Measurements from ENCODE around the gene TTPAL.

The TTPAL gene

DNA sequence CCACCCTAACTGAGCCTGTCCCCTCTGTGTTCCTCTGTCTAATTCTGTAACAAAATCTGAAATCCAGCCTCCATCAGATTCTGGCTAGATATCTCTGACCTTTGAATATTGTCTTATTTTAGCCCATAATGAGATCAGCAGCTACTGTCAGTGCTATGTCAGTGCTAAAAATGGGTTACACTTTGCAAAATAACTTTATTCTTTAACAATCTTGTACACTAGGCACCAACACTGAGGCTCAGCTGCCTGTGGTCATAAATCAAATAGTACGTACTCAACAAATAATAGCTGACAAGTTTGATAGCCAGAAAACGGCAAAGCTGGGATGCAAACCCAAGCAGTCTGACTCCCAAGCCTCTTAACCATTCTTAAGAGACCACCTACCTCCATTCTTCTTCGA, 22.1 kb downstream of the TTPAL start:
- no peak for DNase-seq (ENCODE audit: low read depth in 2 of 2)

DNA sequence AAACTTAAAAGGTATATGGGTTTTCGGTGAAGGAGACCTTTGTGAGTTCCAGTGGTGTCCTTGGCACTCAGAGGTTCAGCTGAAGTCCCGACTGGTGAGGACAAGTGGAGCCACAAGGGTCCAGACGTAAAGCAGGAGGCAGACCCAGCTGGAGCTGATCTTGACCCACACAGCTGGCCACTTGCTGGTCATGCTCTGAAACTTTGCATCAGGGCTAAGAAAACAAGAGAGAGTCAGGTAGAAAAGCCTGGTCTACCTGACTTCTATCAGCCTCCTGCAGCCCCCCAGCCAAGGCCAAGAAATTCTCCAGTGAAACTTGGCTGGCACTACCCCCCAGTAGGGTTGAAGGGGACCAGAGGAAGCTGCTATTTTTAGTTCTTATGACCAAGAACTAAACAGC, 24.5 kb downstream of the TTPAL start:
- DNase-seq (ENCODE audit: low read depth in 2 of 2) = no peak

DNA sequence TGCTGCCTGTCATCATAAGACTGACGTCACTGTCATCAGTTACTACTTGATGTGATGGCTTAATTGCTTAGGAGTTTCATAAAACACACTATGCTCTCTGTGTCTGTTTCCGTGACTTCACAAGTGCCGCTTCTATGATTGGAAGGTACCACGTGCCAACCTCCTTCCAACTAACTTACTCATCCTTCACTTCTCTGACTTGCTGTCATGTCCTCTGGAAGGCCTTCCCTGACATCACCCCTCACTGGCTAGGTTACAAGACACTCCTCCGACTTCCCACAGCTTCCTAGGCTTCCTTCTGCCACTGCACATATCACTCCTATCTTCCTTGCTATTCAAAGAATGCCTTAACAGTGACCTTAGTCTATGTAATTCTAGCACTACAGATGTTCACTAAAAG, 25.8 kb downstream of the TTPAL start:
- DNase-seq (ENCODE audit: low read depth in 2 of 2) = no peak

DNA sequence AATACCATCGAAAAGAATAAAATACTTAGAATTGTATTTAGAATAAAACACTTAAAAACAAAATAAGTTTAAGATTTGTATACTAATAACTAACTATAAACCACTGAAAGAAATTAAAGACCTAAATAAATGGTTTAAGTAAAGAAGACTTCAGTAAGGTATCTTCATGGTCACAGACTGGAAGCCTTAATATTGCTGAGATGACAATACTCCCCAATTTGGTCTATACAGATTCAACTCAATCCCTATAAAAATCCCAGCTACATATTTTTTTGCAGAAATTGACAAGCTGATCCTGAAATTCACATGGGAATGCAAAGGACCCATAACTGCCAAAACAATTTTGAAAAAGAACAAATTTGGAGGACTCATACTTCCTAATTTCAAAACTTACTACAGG, 27.3 kb downstream of the TTPAL start:
- DNase-seq (ENCODE audit: low read depth in 2 of 2) = no peak

DNA sequence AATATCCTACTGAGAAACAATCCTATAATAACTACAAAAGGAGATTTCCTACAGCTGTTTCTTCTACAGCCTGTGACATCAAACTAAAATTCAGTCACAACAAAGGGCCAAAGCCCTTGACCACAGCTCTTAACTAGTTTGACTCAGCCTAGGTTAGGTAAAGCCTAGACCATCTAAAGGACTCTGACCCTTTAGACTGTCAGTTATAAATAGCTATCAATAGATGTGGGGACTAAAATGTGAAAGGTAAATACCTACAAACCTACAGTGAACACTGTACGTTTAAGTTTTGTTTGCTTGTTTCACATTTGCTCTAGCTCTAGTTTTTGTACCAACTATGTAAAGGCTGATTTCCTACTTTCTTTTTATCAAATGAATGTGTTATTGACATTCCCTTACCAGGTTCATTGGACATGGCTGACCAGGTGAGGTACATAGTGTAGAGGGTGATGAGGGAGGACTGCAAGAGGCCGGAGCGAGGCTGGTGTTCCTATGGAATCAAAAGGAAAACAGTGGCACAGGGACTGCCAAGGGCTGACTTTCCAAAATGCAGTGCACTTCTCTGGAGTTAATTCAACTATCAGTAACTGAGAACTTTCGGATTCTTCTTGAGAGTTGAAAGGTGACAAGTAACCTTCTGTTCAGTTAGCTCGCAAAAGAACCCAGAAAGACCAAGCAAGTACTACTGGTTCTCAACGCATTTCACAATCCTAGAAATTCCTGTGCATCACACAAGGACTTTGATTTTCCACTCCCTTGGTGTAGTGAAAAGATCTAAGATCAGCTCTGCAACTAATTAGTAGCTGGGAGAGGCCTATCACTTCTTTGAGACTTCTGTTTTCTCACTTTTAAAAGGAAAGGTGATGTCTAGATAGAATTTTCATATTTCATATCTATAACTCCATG, 29.0 kb downstream of the TTPAL start:
- DNase-seq (ENCODE audit: low read depth in 2 of 2) = no peak

DNA sequence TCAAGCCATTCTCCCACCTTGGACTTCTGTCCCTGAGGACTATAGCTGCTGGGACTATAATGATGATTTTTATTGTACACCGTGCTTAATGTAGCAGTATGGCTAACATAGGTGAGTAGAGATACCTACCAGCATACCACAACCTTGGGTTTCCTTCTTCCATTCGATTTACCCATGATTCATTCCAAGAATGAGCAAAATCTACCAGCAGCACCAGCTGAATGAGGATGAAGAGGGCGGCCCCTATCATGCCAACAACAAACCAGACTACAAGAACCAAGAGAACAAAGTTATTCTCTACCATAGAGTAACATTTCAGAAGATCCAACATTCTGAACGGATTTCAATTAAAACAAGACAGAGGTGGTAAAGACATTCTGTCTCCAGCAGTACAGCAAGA, 34.1 kb downstream of the TTPAL start:
- DNase-seq (ENCODE audit: low read depth in 2 of 2) = no peak

DNA sequence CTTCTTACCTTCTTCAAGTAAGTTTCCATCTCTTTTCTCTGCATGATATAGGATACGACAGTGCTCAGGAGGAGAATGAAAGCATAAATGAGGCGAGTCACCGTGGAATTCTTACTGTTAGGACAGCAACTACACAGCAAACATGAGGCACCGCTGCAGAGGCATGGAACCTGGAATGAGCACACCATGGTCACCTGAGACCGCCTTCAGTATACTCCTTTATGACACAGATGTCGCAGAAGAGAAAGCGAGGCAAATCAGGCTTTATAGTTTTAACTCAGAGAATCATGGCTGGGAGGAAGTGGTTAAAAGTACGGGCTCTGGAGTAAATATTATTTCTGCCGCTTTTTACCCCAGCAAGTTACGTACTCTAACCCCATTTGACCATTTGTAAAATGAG, 38.2 kb downstream of the TTPAL start:
- no peak for DNase-seq (ENCODE audit: low read depth in 2 of 2)

DNA sequence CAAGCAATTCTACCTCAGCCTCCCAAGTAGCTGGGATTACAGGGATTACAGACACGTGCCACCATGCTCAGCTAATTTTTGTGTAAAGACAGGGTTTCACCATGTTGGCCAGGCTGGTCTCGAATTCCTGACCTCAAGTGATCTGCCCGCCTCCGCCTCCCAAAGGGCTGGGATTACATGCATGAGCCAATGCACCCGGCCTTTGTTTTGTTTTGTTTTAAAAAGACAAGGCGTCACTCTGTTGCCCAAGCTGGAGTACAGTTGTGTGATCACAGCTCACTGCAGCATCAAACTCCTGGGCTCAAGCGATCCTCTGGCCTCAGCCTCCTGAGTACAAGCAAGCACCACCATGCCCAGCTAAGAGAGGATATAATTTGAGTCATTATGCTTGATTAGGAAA, 40.8 kb downstream of the TTPAL start:
- no peak for DNase-seq (ENCODE audit: low read depth in 2 of 2)

DNA sequence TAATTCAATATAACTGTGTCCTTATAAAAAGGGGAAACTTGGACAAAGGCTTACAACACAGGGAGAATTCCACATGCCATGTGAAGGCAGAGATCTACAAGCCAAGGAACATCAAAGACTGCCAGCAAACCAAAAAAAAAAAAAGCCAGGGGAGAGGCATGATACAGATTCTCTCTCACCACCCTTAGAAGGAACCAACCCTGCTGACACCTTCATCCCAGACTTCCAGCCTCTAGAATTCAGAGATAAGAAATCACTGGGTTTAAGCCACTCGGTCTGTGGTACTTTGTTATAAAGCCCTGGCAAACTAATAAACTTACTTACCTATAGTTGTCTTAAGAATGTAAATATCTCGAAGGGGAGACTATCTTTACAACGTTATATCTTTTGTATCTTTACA, 41.8 kb downstream of the TTPAL start:
- no peak for DNase-seq (ENCODE audit: low read depth in 2 of 2)

DNA sequence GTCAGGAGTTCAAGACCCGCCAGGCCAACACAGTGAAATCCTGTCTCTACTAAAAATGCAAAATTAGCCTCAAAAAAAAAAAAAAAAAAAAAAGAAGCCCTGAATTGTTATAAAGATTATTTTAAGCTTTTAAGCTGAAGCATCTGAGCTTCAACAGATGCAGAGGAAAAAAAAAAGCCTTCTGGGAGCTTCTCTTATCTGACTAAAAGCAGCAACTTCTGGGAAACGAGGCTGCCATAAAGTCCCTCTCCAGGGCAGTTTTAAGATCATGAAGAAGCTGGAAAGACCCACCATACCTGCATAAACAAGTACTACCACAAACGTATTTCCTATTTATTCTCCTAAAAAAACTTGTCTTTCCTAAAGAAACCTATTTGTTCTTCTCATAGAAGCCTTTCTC, 42.6 kb downstream of the TTPAL start:
- no peak for DNase-seq (ENCODE audit: low read depth in 2 of 2)

DNA sequence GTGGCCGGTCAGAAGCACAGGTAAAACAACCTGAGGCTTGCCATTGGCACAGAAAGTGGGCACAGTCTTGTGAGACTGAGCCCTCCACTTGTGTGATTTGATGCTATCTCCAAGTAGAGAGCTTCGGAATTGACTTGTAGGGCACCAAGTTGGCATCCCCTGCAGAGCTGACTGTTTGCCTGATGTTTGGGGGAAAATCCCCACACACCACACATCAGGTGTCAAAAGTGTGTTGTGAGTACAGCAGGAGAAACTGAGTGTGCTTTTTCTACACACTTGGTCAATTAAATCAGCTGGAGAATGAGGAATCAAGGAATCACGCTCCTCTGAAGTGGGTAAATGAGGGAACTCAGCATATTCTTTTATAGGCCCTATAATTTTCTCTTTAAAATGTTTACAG, 45.2 kb downstream of the TTPAL start:
- no peak for DNase-seq (ENCODE audit: low read depth in 2 of 2)

DNA sequence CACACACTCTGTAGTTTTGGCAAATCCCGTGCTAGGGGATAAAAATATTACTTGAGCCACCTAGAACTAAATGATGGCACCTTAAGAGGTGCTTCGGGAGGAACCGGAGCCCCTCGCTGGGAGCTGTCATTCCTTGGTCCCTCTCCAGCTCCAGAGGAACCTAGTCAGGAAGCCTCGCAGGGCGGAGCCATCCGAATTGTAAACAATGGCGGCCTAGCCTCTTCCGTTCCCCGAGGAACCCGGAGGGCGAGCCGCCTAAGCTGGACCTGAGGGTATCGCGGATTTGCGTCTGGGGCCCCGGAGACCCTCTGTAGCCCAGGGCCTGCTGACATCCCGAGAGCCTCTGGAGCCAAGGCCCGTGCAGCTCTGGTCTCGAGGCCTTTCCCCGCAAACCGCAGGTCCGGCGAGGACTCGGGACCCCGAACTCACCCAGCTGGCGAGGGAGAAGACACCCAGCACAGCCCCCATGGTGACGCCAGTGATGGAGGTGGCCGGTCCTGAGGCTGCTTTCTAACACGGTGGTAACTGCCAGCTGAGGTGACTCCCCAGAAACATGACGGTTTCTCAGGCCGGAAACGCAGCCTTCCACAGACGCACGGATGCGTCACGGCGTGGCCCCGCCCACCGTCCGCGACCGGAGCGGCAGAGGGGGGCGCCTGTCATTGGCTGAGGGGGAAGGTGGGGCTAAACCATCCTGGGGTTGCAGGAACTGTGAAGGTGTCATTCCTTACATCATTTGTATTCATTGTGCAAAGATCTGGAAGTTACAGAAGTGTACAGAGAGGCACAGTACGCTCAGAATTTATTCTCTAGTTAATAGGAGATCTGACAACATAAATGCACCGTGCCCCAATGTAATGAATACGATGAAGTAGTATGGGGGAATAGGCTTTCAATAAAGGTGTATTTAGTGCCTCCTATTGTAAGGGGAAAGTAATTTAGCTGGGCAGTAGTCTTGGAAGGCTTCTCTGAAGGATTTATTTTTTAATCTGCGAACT, 46.1 kb downstream of the TTPAL start, which contains the start of gene SERINC3:
TSS of gene SERINC3 (minus strand) at position 587 of the 998 bp plus-strand sequence. CDS start at position 468, 119 bp downstream.
- DNase-seq (ENCODE audit: low read depth in 2 of 2) = peak; percentile 95 to 97

DNA sequence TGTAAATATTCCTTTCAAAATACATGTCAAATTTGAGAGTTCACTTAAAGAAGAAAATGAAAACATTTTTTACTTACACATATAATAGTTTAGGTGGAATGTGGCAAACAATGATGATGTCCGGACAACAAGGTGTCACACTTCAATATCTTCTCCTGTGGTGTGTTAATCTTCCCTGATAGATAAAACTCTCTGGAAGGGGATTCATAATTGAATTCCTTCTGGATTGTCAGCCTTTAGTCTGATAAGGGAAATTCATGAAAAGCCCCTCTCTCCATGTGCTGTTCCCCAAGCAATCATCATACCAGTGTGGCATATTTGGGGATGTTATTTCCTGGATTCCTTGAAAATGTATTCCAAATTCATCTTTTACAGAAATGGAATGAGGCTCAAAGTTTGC, 47.2 kb downstream of the TTPAL start:
- no peak for DNase-seq (ENCODE audit: low read depth in 2 of 2)

DNA sequence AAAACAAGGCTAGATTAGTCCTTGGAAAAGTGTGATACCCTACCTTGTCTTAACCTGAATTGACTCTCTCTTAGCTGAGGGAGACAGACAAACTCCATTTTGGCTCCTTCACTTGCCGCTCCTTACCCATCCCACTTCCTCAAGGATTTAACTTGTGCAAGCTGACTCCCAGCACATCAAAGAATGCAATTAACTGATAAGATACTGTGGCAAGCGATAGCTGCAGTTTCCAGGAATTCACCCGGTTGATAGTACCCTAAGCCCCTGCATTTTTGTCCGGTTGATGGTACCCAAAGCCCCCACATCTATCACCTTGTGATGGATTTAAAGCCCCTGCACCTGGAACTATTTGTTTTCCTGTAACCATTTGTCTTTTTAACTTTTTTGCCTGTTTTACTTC, 48.1 kb downstream of the TTPAL start:
- DNase-seq (ENCODE audit: low read depth in 2 of 2) = no peak

DNA sequence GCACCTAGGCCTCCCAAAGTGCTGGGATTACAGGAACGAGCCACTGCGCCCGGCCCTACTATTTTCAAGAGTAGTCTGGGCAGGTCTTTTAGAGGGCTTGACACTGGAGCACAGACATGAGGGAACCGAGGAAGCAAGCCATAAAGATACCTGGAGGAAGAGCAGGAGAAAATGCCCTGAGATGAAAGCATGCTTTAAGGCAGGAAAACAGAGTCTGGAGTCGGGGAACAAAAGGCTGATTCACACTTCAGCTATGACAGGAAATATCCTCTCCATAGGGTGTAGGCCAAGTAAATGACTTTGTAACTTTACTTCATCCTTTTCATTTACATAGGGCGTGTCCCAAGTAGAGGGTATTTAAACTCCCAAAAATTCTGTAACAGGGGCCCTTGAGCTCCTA, 50.5 kb downstream of the TTPAL start:
- no peak for DNase-seq (ENCODE audit: low read depth in 2 of 2)

DNA sequence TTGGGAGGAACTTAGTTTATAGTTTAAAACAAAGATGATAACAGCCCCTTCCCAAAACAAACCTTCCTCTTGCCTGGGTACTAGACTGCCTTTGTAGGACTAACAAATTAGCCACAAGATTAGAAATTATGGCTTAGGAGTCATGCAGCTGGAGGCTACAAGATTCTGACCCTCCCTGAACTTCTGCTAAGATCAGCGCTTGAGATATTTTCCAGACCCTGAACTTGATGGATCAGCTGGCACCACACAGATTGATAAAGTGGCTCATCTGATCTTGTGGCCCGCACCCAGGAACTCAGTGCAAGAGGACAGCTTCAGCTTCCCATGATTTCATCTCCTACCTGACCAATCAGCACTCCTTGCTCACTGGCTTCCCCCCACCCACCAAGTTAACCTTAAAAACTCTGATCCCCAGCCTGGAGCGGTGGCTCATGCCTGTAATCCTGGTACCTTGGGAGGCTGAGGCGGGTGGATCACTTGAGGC, 52.1 kb downstream of the TTPAL start:
- no peak for DNase-seq (ENCODE audit: low read depth in 2 of 2)

DNA sequence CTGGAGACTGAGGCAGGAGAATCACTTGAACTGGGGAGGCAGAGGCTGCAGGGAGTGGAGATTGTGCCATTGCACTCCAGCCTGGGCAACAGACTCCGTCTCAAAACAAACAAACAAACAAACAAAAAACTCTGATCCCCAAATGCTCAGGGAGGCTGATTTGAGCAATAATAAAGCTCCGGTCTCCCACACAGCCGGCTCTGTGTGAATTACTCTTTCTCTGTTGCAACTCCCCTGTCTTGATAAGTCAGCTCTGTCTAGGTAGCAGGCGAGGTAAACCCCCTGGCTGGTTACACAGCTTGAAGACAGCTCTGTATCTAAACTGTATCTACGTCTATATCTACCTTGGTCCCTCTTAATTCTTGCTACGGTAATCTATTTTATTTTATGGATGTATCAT, 52.6 kb downstream of the TTPAL start:
- no peak for DNase-seq (ENCODE audit: low read depth in 2 of 2)

DNA sequence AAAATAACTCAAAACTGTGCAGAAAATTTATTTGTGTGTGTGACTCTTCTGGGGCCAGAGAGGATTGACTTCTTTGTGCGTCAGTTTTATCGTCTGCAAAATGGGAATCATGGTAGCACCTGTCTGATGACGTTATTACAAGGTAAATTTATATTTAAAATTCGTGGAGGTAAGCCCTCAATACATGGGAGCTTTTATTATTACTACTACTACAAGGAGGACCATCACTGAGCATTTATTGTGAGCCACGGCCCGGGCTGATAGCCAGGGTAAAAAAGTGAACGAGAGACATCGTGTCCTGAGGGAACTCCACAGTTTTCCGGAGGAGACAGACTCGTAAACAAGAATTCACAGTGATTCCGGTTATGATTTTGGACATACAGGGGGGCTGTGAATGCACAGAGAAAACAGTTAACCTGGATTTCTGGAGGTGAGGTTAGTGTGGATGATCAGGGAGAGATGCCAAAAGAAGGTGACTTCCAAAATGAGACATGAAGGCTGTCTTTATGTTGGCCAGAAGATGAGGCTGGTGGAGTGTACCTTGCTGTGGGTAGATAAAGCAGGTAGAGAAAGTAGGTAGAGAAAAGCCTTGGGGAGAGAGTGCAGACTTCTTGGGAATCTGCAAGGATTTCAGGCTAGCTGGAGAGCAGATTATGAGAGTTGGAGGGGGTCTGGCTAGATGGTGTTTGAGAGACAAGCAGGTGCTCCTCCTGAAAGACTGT, 56.7 kb downstream of the TTPAL start:
- DNase-seq (ENCODE audit: low read depth in 2 of 2) = no peak

DNA sequence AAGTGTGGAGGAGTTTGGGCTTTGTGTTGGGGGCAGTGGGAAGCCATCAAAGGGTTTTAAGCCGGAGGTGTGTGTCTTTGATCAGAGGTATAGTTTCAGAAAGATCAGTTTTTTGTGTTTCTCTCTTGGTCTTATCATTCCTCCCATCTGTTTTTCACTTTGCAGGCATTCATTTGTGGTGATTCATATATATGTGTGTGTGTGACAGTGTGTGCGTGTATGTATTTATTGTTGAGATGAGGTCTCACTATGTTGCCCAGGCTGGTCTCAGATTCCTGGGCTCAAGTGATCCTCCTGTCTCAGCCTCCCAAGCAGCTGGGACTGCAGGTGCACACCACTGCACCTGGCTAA, 57.3 kb downstream of the TTPAL start:
- no peak for DNase-seq (ENCODE audit: low read depth in 2 of 2)

DNA sequence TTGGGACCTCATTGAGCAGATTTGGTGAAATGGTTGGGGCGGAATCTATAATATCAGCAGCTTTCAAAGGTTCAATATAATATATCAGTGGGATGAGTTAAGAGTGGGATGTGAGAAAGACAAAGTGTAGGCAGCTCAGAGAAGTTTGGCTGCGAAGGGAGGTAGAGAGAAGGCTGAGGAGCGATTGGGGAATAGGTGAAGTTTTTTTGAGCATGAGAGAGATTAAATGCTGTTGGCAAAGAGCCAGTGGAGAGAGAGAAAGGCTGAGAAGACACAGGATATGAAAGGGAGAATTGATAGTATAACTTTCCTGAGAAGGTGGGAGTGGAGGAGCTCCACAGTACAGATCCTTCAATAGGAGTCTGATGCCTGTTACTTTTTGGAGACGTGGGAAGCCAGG, 58.3 kb downstream of the TTPAL start:
- no peak for DNase-seq (ENCODE audit: low read depth in 2 of 2)

DNA sequence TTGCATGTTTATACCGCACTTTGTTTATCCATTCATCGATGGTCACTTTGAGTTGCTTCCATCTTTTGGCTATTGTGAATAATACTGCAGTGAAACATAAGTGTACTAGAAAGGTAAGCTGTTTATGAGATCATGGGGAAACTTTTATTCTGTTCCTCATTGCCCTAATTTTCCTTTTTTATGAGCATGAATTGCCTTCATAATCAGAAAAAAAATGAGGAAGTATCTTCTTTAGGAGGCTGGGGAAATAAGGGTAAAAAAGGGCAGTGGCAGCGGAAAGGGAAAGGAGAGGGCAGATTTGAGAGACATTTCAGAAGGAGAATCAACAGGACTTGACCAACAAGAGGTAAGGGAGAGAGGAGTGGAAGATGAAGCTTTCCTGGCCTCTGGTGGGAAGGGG, 60.5 kb downstream of the TTPAL start:
- DNase-seq (ENCODE audit: low read depth in 2 of 2) = no peak

DNA sequence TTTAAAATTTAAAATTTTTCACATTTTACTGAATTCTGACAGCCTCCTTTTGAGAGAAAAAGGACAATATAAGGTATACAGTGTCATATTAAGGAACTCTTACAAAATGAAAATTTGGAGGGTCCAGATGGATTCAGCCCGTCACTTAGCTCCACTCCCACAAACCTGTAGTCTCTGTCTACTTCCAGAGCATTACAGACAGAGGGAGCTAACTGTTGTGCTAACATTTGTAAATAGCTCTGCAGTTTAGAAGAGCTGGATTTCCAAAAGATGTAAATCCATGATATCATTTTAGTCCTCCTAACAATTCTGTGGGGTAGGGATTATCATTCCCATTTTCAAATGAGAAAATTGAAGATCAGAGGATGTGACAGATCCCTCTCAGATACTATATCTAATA, 62.3 kb downstream of the TTPAL start:
- no peak for DNase-seq (ENCODE audit: low read depth in 2 of 2)

Measured in stimulated activated CD8-positive, alpha-beta memory T cell treated with anti-CD3 and anti-CD28 coated beads, Interleukin-2, amount 100 ng/mL, for 48 hours (primary cell).